ENCODE results near the gene PHF12.

DNA sequence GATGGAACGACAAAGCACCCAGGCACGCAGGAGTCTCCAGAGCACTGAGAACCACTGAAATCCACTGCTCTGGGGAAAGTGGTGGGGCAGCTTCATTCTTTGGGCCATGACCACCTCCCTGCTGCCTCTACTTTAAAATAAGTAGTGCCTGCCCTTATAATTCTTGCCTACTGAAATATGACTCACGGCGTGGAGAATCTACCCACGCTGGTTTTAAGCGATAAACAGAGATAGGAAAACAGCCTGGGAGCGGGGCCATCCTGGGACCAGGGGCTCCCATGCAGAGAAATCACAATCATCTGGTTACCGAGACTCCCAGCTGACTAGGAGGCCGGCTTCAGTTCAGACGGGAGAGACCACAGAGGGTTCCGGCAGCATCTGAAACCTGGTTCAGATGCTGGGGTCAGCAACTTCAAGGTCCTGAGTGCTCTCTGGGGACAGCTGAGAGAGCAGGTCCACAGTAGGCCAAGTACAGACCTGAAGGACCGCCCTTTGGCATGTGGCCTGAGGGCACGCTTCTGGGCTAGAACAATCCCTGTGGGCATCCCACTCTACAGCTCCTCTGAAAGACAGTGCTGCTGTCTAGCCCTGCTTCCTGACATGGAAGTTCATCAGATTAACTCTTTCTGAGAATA, 39.8 kb downstream of the PHF12 start:
- TF ChIP-seq POLR2AphosphoS5 (IDR thresholded peaks at IDR 0.05; ENCODE audit: low read depth) (no peak), GABPA (IDR thresholded peaks at IDR 0.05; ENCODE audit: low read depth) (no peak)
- TF ChIP-seq, protein P1, sequence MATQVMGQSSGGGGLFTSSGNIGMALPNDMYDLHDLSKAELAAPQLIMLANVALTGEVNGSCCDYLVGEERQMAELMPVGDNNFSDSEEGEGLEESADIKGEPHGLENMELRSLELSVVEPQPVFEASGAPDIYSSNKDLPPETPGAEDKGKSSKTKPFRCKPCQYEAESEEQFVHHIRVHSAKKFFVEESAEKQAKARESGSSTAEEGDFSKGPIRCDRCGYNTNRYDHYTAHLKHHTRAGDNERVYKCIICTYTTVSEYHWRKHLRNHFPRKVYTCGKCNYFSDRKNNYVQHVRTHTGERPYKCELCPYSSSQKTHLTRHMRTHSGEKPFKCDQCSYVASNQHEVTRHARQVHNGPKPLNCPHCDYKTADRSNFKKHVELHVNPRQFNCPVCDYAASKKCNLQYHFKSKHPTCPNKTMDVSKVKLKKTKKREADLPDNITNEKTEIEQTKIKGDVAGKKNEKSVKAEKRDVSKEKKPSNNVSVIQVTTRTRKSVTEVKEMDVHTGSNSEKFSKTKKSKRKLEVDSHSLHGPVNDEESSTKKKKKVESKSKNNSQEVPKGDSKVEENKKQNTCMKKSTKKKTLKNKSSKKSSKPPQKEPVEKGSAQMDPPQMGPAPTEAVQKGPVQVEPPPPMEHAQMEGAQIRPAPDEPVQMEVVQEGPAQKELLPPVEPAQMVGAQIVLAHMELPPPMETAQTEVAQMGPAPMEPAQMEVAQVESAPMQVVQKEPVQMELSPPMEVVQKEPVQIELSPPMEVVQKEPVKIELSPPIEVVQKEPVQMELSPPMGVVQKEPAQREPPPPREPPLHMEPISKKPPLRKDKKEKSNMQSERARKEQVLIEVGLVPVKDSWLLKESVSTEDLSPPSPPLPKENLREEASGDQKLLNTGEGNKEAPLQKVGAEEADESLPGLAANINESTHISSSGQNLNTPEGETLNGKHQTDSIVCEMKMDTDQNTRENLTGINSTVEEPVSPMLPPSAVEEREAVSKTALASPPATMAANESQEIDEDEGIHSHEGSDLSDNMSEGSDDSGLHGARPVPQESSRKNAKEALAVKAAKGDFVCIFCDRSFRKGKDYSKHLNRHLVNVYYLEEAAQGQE (IDR thresholded peaks at IDR 0.05; ENCODE audit: insufficient replicate concordance, low read depth), result no peak
- TF ChIP-seq, protein P2, sequence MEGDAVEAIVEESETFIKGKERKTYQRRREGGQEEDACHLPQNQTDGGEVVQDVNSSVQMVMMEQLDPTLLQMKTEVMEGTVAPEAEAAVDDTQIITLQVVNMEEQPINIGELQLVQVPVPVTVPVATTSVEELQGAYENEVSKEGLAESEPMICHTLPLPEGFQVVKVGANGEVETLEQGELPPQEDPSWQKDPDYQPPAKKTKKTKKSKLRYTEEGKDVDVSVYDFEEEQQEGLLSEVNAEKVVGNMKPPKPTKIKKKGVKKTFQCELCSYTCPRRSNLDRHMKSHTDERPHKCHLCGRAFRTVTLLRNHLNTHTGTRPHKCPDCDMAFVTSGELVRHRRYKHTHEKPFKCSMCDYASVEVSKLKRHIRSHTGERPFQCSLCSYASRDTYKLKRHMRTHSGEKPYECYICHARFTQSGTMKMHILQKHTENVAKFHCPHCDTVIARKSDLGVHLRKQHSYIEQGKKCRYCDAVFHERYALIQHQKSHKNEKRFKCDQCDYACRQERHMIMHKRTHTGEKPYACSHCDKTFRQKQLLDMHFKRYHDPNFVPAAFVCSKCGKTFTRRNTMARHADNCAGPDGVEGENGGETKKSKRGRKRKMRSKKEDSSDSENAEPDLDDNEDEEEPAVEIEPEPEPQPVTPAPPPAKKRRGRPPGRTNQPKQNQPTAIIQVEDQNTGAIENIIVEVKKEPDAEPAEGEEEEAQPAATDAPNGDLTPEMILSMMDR (IDR thresholded peaks at IDR 0.05; ENCODE audit: insufficient read depth, low read length), result no peak

All from HL-60 (cell line).